ENCODE data around the gene GON4L. TPM values are rescaled to one million over a fixed set of nuclear protein-coding genes. Genes with fewer than 3 reads are reported as not detected.

The GON4L gene
- polyA plus RNA-seq, 1 of the 3 experiments (the other 2 are of a cell fraction): 16.5 TPM

- TF ChIP-seq, protein P1, sequence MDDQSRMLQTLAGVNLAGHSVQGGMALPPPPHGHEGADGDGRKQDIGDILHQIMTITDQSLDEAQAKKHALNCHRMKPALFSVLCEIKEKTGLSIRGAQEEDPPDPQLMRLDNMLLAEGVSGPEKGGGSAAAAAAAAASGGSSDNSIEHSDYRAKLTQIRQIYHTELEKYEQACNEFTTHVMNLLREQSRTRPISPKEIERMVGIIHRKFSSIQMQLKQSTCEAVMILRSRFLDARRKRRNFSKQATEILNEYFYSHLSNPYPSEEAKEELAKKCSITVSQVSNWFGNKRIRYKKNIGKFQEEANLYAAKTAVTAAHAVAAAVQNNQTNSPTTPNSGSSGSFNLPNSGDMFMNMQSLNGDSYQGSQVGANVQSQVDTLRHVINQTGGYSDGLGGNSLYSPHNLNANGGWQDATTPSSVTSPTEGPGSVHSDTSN (IDR thresholded peaks at IDR 0.05): peak; percentile 20; the same call in 1 of the 2 replicates
- TF ChIP-seq EZH2phosphoT487 (IDR thresholded peaks at IDR 0.05; ENCODE audit: borderline replicate concordance, low read depth): no peak
- TF ChIP-seq TAF1 (IDR thresholded peaks at IDR 0.05; ENCODE audit: borderline replicate concordance, low read depth, low read length): no peak
- TF ChIP-seq TCF12 (IDR thresholded peaks at IDR 0.05): 0 out of 2 replicates have a peak, but pooled peaks have one; percentile 32
- 0 out of 2 replicates have a peak, but pooled peaks have one; percentile 4 for TF ChIP-seq FOSL2 (IDR thresholded peaks at IDR 0.05; ENCODE audit: borderline replicate concordance, low read depth)
- TF ChIP-seq, protein P2, sequence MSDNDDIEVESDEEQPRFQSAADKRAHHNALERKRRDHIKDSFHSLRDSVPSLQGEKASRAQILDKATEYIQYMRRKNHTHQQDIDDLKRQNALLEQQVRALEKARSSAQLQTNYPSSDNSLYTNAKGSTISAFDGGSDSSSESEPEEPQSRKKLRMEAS (IDR thresholded peaks at IDR 0.05; ENCODE audit: low read depth): no peak
- TF ChIP-seq RFX5 (IDR thresholded peaks at IDR 0.05; ENCODE audit: low read length): no peak
- TF ChIP-seq TEAD4 (IDR thresholded peaks at IDR 0.05; ENCODE audit: borderline replicate concordance, insufficient read depth): 0 out of 2 replicates have a peak, but pooled peaks have one; percentile 20
- no peak for TF ChIP-seq RCOR1 (IDR thresholded peaks at IDR 0.05; ENCODE audit: low read length)
- TF ChIP-seq RAD21 (IDR thresholded peaks at IDR 0.05; ENCODE audit: low read length): no peak
- no peak for TF ChIP-seq ELF1 (IDR thresholded peaks at IDR 0.05)
- no peak for TF ChIP-seq POLR2AphosphoS5 (IDR thresholded peaks at IDR 0.05; ENCODE audit: low read depth, low read length)
- TF ChIP-seq, protein P3, sequence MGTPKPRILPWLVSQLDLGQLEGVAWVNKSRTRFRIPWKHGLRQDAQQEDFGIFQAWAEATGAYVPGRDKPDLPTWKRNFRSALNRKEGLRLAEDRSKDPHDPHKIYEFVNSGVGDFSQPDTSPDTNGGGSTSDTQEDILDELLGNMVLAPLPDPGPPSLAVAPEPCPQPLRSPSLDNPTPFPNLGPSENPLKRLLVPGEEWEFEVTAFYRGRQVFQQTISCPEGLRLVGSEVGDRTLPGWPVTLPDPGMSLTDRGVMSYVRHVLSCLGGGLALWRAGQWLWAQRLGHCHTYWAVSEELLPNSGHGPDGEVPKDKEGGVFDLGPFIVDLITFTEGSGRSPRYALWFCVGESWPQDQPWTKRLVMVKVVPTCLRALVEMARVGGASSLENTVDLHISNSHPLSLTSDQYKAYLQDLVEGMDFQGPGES (IDR thresholded peaks at IDR 0.05; ENCODE audit: low read depth, low read length): no peak
- no peak for TF ChIP-seq SMC3 (IDR thresholded peaks at IDR 0.05; ENCODE audit: low read depth, low read length)
- peak; percentile 31 for TF ChIP-seq JUND (IDR thresholded peaks at IDR 0.05)
- Histone ChIP-seq H3K36me3 (replicated peaks in 1 of 2; ENCODE audit: control insufficient read depth in 1 of 2, insufficient read depth in 2 of 2, low read length in 1 of 2) (no peaks in the 10 kb centered on the region), H3K4me3 (ENCODE audit: low read depth in 2 of 2, low read length in 1 of 2) (no peak overlapping the region), H3K9ac (no peak overlapping the region), H3K9me2 (no peaks in the 10 kb centered on the region), H3K4me1 (ENCODE audit: control insufficient read depth in 1 of 2, insufficient read depth in 2 of 2, low read depth in 1 of 2, low read length in 1 of 2) (peaks cover 2 to 49% of the 10 kb centered on the region in 2 experiments), H3K27ac (ENCODE audit: low read depth in 2 of 2, low read length in 1 of 2) (peak overlapping the region in 1 of 2 experiments; percentile 68; a peak in 3 of 4 replicates), H3K27me3 (ENCODE audit: insufficient read depth) (no peaks in the 10 kb centered on the region), H3F3A (replicated peaks; ENCODE audit: insufficient read depth) (peaks cover 59% of the 10 kb centered on the region), H2AFZ (ENCODE audit: low read depth) (no peak overlapping the region), H3K79me2 (ENCODE audit: insufficient read depth) (no peaks in the 10 kb centered on the region), H3K9me3 (no peaks in the 10 kb centered on the region), H3K4me2 (0 out of 2 replicates have a peak overlapping the region, but pooled peaks have one; percentile 7), H4K20me1 (ENCODE audit: insufficient read depth) (no peaks in the 10 kb centered on the region)
- POLR2A ChIA-PET: no interaction called here
- CTCF ChIA-PET: interaction anchor here (1.3 kb wide), 1 partner anchor 100 kb away, joined by 4 read pairs; no protein-coding TSS in a partner anchor
- no peak for DNase-seq
- 56% methylated on average over 2 of the region's 2 CpGs for WGBS (ENCODE audit: low lambda C conversion rate)
Observed at GRCh38 chr1:155889566-155889965, 32.6 kb upstream of the GON4L start.

DNA sequence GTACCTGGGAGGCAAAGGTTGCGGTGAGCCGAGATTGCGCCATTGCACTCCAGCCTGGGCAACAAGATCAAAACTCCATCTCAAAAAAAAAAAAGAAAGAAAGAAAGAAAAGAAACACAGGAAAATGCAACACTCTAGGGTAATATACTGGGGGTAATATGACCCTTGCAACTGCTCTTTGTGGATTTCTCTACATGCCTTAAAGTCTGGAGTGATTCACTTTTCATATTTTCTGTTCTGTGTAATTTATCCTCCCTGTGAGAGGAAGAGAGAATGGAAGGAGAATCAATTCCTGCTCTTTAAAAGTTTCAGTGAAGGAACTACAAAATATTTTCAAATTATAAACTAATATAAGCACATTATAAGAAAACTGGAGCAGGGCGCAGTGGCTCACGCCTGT is 31.5 kb upstream of the GON4L start:
- Histone ChIP-seq H3K27me3 (ENCODE audit: insufficient read depth) (no peaks in the 10 kb centered on the region), H3K9ac (no peak overlapping the region), H3K9me2 (no peaks in the 10 kb centered on the region), H3F3A (replicated peaks; ENCODE audit: insufficient read depth) (peaks cover 59% of the 10 kb centered on the region), H4K20me1 (ENCODE audit: insufficient read depth) (no peaks in the 10 kb centered on the region), H3K4me1 (ENCODE audit: control insufficient read depth in 1 of 2, insufficient read depth in 2 of 2, low read depth in 1 of 2, low read length in 1 of 2) (peaks cover 2 to 48% of the 10 kb centered on the region in 2 experiments), H2AFZ (ENCODE audit: low read depth) (no peak overlapping the region), H3K9me3 (no peaks in the 10 kb centered on the region), H3K4me2 (peak overlapping the region; percentile 16; the same call in 1 of the 2 replicates), H3K36me3 (replicated peaks in 1 of 2; ENCODE audit: control insufficient read depth in 1 of 2, insufficient read depth in 2 of 2, low read length in 1 of 2) (no peaks in the 10 kb centered on the region), H3K27ac (ENCODE audit: low read depth in 2 of 2, low read length in 1 of 2) (peak overlapping the region in 1 of 2 experiments; percentile 68; a peak in 2 of 4 replicates), H3K4me3 (ENCODE audit: low read depth in 2 of 2, low read length in 1 of 2) (no peak overlapping the region), H3K79me2 (ENCODE audit: insufficient read depth) (no peaks in the 10 kb centered on the region)
- ChIA-PET POLR2A (no interaction called here), CTCF (interaction anchor here (1.0 to 1.2 kb wide), 2 partner anchors 10 to 16 kb away, joined by 3 read pairs; no protein-coding TSS in a partner anchor)
- WGBS (ENCODE audit: low lambda C conversion rate): 98% methylated on average over 5 of the region's 5 CpGs
- no peak for TF ChIP-seq EP300 (IDR thresholded peaks at IDR 0.05; ENCODE audit: borderline replicate concordance in 1 of 2, low read depth in 1 of 2, low read length in 1 of 2)
- TF ChIP-seq, protein P3 (IDR thresholded peaks at IDR 0.05; ENCODE audit: low read depth, low read length): no peak
- no peak for TF ChIP-seq YY1 (IDR thresholded peaks at IDR 0.05; ENCODE audit: low read depth)
- TF ChIP-seq, protein P4, sequence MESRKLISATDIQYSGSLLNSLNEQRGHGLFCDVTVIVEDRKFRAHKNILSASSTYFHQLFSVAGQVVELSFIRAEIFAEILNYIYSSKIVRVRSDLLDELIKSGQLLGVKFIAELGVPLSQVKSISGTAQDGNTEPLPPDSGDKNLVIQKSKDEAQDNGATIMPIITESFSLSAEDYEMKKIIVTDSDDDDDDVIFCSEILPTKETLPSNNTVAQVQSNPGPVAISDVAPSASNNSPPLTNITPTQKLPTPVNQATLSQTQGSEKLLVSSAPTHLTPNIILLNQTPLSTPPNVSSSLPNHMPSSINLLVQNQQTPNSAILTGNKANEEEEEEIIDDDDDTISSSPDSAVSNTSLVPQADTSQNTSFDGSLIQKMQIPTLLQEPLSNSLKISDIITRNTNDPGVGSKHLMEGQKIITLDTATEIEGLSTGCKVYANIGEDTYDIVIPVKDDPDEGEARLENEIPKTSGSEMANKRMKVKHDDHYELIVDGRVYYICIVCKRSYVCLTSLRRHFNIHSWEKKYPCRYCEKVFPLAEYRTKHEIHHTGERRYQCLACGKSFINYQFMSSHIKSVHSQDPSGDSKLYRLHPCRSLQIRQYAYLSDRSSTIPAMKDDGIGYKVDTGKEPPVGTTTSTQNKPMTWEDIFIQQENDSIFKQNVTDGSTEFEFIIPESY (IDR thresholded peaks at IDR 0.05; ENCODE audit: borderline replicate concordance, low read depth): no peak
- TF ChIP-seq SIN3A (IDR thresholded peaks at IDR 0.05; ENCODE audit: borderline replicate concordance, low read depth, low read length): no peak
- TF ChIP-seq, protein P1 (IDR thresholded peaks at IDR 0.05): 0 out of 2 replicates have a peak, but pooled peaks have one; percentile 37
- no peak for TF ChIP-seq CHD2 (IDR thresholded peaks at IDR 0.05; ENCODE audit: low read length, partially characterized antibody)
- peak; percentile 27; the same call in 1 of the 2 replicates for TF ChIP-seq JUND (IDR thresholded peaks at IDR 0.05)
- TF ChIP-seq NRF1 (IDR thresholded peaks at IDR 0.05; ENCODE audit: low read depth, low read length): no peak
- no peak for DNase-seq
